RWPE2 (cell line): Measurements from ENCODE around the gene ADNP.

ENCODE experiments used
- ATAC-seq: fragments of 200-7000 bp; cut with Tn5 transposase; 3 replicates; pipeline ENCODE4 v1.9.1; 2021; ENCODE audit warnings: low read depth
- DNase-seq: peaks from one replicate; pipeline ENCODE4 v3.0.0-alpha.2; 2020; ENCODE audit warnings: low spot score
- H3K27ac ChIP-seq: fragments of 450-650 bp; 2 replicates; pipeline ENCODE4 v1.5.1; 2017; ENCODE audit warnings: mild to moderate bottlenecking; ENCODE audit not compliant: poor library complexity, severe bottlenecking
- H3K27me3 ChIP-seq: fragments of 250-450 bp; sonication (Bioruptor Pico); 2 replicates; pipeline ENCODE4 v1.5.1; 2021; ENCODE audit warnings: mild to moderate bottlenecking, moderate library complexity; ENCODE audit not compliant: insufficient read depth, poor library complexity, severe bottlenecking
- H3K36me3 ChIP-seq: fragments of 250-450 bp; sonication (Bioruptor Pico); 2 replicates; pipeline ENCODE4 v1.5.1; 2020; ENCODE audit warnings: low read depth, mild to moderate bottlenecking, moderate library complexity
- H3K4me1 ChIP-seq: fragments of 250-450 bp; sonication (Bioruptor Pico); 2 replicates; pipeline ENCODE4 v1.5.1; 2021; ENCODE audit warnings: mild to moderate bottlenecking, moderate library complexity; ENCODE audit not compliant: insufficient read depth, poor library complexity, severe bottlenecking
- H3K4me3 ChIP-seq: fragments of 250-450 bp; sonication (Bioruptor Pico); 2 replicates; pipeline ENCODE4 v1.5.1; 2021; ENCODE audit warnings: mild to moderate bottlenecking, moderate library complexity; ENCODE audit not compliant: severe bottlenecking
- H3K9me3 ChIP-seq: fragments of 250-450 bp; sonication (Bioruptor Pico); 2 replicates; pipeline ENCODE4 v1.5.1; 2021; ENCODE audit warnings: mild to moderate bottlenecking, moderate library complexity; ENCODE audit not compliant: severe bottlenecking
- TF ChIP-seq, protein P1 (sequence below): fragments of 450-650 bp; IDR thresholded peaks from one replicate; pipeline ENCODE4 v1.5.1; 2017; ENCODE audit warnings: mild to moderate bottlenecking, moderate library complexity; ENCODE audit not compliant: poor library complexity, severe bottlenecking

The ADNP gene

DNA sequence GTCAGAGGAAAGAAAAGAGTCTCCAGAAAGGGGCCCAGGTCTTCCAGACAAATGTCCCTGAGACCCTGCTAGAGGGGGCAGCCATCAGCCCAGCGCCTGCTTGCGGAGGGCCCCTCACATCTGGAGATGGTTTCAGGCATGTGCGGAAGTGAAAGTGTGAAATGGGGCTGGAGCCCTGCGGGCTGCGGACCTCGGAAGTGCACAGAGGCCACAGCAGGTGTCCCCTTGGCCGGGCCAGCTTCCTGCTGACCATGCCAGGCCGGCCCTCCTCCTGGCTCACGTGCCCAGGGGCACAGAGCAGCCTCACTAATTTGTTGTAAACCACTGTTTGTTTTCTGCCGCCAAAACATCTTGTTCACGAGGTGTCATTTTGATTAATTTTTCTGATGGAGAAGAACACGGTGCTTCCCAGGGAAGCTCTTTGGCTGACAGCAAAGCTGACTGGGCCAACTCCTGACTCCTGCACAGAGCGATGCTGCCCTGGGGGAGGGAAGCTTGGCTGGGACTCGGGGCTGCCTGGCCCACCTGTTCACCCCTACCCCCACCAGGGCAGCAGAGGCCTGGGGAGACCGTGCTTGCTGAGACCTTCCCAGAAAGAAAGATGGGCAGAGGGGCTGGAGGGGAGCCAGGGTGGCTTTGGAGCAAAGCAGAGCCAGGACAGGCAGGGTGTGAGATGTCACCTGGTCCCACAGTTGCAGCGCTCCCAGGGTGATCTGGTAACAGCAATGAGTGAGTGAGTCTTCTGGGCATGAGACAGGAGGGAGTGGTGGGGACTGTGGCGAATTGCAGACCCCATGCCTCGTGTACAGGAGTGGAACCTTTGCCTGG is 82.2 kb downstream of the ADNP start:
- DNase-seq (peak; percentile 82), ATAC-seq (no peak)
- Histone ChIP-seq H3K9me3 (no peaks in the 10 kb centered on the region), H3K4me1 (peaks cover 43% of the 10 kb centered on the region), H3K4me3 (no peak overlapping the region), H3K36me3 (no peaks in the 10 kb centered on the region), H3K27me3 (no peaks in the 10 kb centered on the region), H3K27ac (peak overlapping the region; percentile 73)
- TF ChIP-seq, protein P1, sequence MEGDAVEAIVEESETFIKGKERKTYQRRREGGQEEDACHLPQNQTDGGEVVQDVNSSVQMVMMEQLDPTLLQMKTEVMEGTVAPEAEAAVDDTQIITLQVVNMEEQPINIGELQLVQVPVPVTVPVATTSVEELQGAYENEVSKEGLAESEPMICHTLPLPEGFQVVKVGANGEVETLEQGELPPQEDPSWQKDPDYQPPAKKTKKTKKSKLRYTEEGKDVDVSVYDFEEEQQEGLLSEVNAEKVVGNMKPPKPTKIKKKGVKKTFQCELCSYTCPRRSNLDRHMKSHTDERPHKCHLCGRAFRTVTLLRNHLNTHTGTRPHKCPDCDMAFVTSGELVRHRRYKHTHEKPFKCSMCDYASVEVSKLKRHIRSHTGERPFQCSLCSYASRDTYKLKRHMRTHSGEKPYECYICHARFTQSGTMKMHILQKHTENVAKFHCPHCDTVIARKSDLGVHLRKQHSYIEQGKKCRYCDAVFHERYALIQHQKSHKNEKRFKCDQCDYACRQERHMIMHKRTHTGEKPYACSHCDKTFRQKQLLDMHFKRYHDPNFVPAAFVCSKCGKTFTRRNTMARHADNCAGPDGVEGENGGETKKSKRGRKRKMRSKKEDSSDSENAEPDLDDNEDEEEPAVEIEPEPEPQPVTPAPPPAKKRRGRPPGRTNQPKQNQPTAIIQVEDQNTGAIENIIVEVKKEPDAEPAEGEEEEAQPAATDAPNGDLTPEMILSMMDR: no peak

DNA sequence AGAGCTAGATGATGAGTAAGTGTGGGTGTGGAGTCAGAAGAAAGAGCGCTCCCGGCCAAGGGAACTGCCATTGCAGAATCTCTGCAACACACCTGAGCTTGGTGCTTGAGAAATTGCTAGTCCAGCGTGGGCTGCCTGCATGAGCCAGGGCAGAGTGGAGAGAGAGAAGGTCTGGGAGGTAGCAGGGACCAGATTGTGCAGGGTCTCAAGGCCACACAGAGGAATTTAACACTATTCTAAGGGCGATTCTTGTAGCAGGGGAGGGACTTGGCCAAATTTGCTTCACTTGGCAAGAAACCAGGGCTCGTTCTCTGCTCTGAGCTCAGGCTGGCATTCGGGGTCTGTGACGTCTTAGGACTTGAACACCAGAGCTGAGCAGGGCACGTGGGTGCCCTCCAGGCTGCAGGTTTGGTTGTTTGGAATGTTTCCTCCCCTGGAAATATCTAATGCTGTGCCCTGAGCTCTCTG is 82.9 kb downstream of the ADNP start:
- H3K4me1 ChIP-seq: peaks cover 50% of the 10 kb centered on the region
- H3K27me3 ChIP-seq: no peaks in the 10 kb centered on the region
- ATAC-seq: peak; percentile 63
- peak overlapping the region; percentile 73 for H3K27ac ChIP-seq
- H3K9me3 ChIP-seq: no peaks in the 10 kb centered on the region
- TF ChIP-seq, protein P1: no peak
- no peak overlapping the region for H3K4me3 ChIP-seq
- no peaks in the 10 kb centered on the region for H3K36me3 ChIP-seq
- DNase-seq: peak; percentile 93

DNA sequence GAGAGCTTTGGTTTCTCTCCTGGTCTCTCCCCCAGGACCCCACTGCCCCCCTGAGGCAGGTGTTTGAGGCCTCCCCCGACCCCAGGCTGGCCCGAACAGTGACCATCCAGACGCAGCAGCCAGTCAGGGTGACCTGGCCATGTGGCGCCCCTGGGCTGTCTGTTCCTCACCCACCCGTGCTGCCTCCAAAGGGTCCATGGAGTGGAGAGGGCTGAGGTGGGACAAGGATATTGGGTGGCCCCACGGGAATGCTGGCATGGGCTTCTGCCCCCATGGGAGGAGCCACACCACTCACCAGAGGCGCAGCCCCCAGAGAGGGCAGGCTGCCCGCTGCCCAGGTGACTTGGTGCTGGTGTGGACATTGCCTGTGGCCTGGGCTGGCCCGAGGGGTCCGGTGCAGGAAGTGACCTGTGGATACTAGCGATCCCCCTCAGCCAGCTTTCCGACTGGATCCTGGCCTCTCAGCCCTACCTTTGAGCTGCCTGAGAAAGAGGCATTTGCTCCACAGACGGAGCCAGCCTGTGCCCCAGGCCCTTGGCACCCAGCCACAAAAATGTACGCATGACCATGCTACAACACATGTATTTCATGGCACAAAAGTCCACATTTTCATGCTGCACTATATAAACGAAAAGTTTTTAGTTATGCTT is 85.5 kb downstream of the ADNP start:
- no peak for ATAC-seq
- TF ChIP-seq, protein P1: no peak
- H3K4me3 ChIP-seq: no peak overlapping the region
- DNase-seq: peak; percentile 86
- H3K4me1 ChIP-seq: peaks cover 55% of the 10 kb centered on the region
- H3K36me3 ChIP-seq: no peaks in the 10 kb centered on the region
- peak overlapping the region; percentile 82 for H3K27ac ChIP-seq
- no peaks in the 10 kb centered on the region for H3K27me3 ChIP-seq
- H3K9me3 ChIP-seq: no peaks in the 10 kb centered on the region

DNA sequence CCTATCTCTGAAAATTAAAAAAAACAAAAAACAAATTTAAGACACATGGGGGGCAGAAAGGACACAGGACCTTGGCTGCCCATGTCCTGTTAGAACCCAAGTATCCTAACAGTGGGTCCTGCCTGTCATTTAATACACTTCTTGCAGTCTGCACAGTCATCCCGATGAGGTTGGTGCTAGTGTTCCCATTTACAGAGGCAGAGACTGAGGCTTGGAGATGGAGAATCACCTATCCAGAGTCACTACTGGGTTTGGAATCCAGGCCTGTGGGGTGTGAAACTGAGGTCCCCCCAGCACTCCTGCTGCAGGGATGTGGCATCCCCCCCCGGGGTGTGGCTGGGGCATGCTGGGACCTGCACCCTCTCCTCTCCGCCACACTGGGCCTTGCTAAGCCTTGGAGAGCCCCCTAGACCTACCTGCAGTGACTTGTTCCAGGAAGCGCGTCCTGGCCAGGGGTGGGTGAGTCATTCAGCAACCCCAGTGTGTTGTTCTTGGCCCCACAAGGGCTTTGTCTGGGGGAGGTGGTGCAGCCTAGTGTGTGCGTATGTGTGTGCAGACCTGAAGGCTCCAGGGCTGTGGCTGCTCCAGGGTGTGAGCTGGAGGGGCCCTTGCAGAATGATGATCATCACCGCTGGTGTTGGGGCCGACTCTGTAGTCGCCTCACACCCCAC is 86.7 kb downstream of the ADNP start:
- Histone ChIP-seq H3K9me3 (no peaks in the 10 kb centered on the region), H3K27me3 (no peaks in the 10 kb centered on the region), H3K27ac (peak overlapping the region; percentile 82), H3K36me3 (no peaks in the 10 kb centered on the region), H3K4me1 (peaks cover 60% of the 10 kb centered on the region), H3K4me3 (no peak overlapping the region)
- DNase-seq (peak; percentile 100), ATAC-seq (peak; percentile 91)
- TF ChIP-seq, protein P1: peak; percentile 33
